ENCODE measurements around the gene PELI2.

PELI2 gene

GRCh38 chr14:56117765-56118610 lies at the start of gene PELI2:
PELI2 (plus strand) TSS chr14:56118411; CDS start chr14:56118661, 250 bp downstream.
- DNase-seq (ENCODE audit: low read depth): peak; percentile 37

DNA sequence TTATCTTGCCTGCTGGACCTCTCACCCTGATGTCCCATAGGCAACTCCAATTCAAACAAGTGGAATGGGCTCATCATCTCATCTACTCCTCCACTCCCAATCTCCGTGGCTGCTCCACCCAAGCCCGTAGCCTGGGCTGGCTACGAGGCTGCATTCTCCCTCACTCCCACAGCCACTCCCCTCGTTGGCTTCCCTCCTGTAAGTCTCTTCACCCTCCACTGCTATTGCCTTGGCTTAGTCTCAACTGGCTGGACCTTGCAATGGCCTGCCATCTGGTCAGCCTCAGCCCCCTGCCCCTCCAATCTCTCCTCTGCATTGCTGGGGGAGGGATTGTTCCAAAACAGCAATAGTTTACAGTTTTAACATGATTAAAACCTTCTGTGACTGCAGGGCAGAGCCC lies 44.4 kb upstream of the PELI2 start:
- no peak for DNase-seq (ENCODE audit: low read depth)

- DNase-seq (ENCODE audit: low read depth): no peak
Measured at GRCh38 chr14:56075301-56075700, 42.9 kb upstream of the PELI2 start.

DNA sequence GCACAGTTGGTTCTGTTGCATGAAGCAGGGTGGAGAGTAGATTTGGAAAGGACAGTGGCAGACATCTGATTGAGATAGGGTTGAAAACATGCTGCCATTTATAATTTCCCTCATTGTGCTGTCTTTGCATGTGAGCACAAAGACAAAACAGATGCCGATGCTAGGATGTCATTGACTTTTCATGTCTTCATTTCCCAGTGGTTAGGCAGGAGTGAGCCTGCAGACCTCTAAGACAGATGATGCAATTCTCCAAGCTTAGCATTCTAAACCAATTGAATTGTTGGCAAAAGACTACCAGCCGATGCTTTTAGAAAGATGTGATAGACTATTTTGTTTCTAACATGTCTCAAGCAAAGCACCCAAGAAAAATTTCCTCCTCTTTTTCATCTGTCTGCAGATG lies 37.1 kb upstream of the PELI2 start:
- DNase-seq (ENCODE audit: low read depth): no peak

GRCh38 chr14:56082880-56083279 lies 35.3 kb upstream of the PELI2 start:
- no peak for DNase-seq (ENCODE audit: low read depth)

- DNase-seq (ENCODE audit: low read depth): no peak
Measured at GRCh38 chr14:56085471-56085870, 32.7 kb upstream of the PELI2 start.

DNA sequence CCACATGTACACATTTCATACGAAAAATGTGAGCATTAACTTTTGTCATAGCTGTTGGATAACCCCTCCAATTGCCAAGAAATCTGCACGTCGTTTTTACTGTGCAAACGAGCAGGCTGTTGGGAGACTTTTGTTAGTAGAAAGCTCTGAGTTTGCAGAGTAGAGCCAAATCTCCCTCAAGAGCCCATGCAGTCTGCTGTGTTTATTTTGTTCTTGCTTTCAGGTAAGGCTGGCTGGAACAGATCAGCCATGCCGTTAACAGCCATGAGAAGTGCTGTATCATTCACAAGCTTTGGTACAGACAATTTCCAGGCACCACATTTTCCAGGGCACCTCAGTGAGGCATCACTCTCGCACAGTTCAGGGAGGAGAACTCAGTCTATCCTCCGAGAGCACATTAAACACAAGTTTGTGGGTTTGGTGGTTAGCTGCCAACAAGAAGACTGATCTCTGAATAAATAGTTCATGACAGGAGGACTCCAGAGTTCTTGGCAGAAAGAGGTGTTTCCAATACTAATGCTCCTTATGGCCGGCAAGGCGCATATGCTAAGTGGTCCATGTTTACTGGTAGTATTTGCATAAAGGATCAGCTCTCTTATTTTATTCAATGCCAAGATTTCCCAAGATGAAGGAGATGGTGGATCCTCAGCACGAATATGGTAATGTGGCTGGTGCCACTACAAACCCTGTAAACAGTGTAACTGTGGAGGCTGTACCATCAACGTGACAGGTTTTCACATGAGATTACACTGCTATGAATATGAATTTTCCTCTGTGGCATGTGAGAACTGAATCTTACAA lies 30.3 kb upstream of the PELI2 start:
- DNase-seq (ENCODE audit: low read depth): no peak

DNA sequence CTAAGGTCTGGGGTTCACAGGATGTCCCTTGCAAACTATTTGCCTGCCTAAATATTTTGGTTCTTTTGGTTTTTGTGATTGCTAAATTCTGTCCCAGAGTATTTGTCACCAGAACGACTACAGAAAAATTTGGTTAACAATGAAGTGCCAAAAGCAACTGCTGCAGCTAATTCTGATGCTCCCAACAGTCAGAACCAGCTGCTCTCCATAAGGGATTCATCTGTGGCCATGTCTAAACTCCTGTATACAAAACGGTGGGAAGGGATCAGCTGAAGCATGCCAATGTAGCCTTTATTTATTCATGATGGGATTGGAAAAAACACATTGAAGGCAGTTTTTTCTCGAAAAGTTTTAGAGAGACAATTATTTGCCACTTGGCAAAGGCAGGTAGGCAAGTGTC lies 29.3 kb upstream of the PELI2 start:
- no peak for DNase-seq (ENCODE audit: low read depth)

- no peak for DNase-seq (ENCODE audit: low read depth)
Measured at GRCh38 chr14:56092763-56093162, 25.4 kb upstream of the PELI2 start.

DNA sequence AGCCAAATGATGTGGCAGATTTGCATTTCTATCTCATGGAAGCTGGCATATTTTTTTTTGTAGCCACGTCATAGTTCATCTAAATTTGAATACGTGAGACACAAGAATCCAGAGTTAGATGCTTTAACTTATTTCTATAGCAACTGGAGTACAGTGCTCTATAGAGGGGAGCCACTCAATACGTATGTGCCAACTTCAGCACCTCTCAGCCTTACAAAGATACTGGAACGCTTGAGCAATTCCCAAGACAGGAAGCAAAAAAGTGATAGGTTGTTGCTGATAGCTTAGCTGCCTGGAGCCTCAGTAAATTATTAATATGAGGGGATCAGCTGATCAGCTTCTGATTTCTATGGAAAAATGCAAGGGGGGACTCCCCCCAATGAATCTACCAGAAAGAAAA lies 24.1 kb upstream of the PELI2 start:
- DNase-seq (ENCODE audit: low read depth): no peak

DNA sequence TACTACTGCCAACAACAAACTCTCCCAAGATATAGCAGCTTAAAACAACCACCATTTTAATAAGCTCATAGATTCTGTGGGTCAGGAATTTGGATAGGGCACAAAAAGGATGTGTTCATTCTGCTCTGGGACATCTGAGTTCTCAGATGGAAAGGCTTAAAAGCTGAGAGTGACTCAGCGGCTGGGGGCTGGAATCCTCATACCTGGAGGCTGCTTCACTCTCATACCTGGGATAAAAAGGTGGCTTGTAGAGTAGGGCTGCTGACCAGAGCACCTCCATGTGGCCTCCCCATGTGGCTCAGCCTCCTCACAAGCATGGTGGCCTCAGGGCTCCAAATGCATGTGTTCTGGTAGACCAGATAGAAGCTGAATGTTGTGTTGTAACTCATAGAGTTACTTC lies 20.2 kb upstream of the PELI2 start:
- DNase-seq (ENCODE audit: low read depth): no peak

- DNase-seq (ENCODE audit: low read depth): no peak
Measured at GRCh38 chr14:56099081-56099797, 19.0 kb upstream of the PELI2 start.

- DNase-seq (ENCODE audit: low read depth): no peak
Measured at GRCh38 chr14:56100556-56100955, 17.7 kb upstream of the PELI2 start.

DNA sequence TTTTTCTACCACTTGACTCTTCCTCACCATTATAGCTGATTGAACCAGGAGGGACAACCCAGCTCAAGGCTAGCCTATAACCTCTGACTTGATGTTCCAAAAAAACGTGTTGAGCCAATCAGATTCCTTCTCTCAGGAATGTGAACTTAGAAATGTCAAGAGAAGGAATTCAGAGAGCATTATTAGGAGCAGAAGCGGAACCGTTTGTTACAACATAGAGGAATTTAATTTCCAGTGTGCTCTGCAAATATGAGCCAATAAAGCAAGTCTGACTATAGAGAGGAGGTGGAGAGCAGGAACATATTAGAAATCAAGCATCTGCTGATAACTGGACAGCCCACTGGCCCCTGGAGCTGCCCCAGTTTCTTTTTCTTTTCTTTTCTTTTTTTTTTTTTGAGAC lies 15.3 kb upstream of the PELI2 start:
- no peak for DNase-seq (ENCODE audit: low read depth)

GRCh38 chr14:56107615-56108014 lies 10.6 kb upstream of the PELI2 start:
- DNase-seq (ENCODE audit: low read depth): no peak

DNA sequence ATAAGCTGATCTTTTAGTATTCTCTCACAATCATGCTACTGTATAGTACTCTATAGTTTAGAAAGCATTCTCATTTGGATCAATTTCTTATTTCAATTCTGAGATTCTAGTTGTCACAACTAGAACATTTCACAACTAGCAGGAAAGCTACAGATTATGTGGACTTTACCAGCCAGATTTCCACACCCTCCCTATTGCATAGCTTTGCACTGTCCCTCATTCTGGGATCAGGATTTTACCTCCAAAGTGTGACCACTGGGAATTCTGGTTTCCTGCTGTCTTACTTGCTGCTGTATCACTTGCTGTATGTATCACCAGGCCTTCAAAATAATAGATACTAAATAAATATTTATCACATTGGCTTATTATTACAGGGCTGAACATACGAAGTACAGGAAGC lies 10.2 kb upstream of the PELI2 start:
- no peak for DNase-seq (ENCODE audit: low read depth)

DNA sequence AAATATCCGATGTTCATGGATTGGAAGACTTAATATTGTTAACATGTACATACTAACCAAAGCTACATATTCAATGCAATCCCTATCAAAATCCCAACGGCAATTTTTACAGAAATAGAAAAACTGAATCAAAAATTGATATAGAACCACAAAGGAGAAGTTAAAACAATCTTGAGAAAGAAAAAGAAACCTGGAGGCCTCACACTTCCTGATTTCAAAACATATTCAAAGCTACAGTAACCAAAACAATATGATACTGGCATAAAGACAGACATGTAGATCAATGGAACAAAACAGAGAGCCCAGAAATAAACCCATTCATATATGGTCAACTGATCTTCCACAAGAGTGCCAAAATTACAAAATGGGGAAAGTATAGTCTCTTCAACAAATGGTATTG lies 5.4 kb upstream of the PELI2 start:
- DNase-seq (ENCODE audit: low read depth): no peak

GRCh38 chr14:56115334-56115870 lies 2.8 kb upstream of the PELI2 start:
- DNase-seq (ENCODE audit: low read depth): no peak

DNA sequence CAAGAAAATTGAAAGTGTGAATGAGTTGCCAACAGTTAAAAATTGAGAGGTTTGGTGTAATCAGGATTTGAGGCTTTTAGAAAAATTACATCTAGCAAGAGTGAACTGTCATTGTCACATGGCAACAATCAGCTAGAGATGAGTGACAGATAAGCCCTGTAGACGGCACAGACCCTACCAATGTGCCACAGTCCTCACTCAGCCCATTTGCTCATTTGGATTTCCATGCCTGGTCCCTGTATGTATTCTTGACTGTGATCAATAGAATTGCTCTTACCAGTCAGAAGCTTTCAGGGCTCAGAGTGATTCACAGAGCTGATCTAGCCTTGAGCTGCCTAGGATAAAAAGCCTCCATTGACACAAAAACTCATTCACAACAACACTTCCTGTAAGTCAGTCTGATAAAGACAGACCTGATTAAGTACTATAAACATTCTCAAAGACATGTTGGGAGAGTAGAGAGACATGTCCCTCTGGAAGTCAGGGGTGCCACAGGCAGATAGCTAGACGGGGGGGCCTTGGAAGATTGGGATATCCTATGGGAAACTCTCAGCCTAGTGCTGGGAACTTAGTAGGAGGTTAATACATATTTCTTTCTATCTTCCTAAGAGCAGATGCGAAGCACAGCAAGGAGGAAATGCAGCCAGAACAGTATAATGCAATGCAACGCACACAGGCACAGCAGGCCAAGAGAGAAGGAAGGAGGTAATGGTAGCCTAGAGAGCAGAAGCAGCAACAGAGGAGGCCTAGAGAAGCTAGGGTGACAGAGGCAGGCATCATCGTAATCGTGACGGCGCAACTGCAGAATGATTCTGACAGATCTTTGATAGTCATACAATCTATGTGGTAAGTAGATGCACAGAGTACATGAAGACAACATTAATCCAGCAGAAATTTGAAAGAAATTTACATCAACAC lies 2.0 kb upstream of the PELI2 start:
- no peak for DNase-seq (ENCODE audit: low read depth)

- DNase-seq (ENCODE audit: low read depth): no peak
Measured at GRCh38 chr14:56118611-56119181, 485 bp downstream of the PELI2 start.
